Measurements from ENCODE around the gene NTNG1. TPM values are rescaled to one million over a fixed set of nuclear protein-coding genes. Genes with fewer than 3 reads are reported as not detected.

Gene NTNG1
- total RNA-seq, 1 donor from 2014 or later = 8.1 TPM

- Histone ChIP-seq H3K4me1 (ENCODE audit: insufficient read depth, low read length) (peaks cover 22% of the 10 kb centered on the region), H3K79me2 (ENCODE audit: insufficient read depth, low read length) (no peaks in the 10 kb centered on the region), H3K9me3 (ENCODE audit: insufficient read depth, low read depth, low read length) (no peaks in the 10 kb centered on the region), H3K4me2 (ENCODE audit: low read length) (no peak overlapping the region), H3K36me3 (ENCODE audit: insufficient read depth, low read length) (no peaks in the 10 kb centered on the region), H4K20me1 (ENCODE audit: insufficient read depth, low read length) (no peaks in the 10 kb centered on the region), H2AFZ (ENCODE audit: low read depth, low read length) (no peak overlapping the region), H3K4me3 (ENCODE audit: insufficient read depth, low read depth, low read length) (no peak overlapping the region), H3K27ac (ENCODE audit: low read depth, low read length) (no peak overlapping the region), H3K9ac (ENCODE audit: low read length) (no peak overlapping the region), H3K27me3 (ENCODE audit: insufficient read depth, low read length) (no peaks in the 10 kb centered on the region)
- DNase-seq (ENCODE audit: low read depth) (no peak), FAIRE-seq (no peak)
- Mint-ChIP-seq H3K27ac (ENCODE audit: unreplicated experiment) (no peak overlapping the region), H3K4me3 (ENCODE audit: unreplicated experiment) (no peak overlapping the region), H3K4me1 (ENCODE audit: low read depth, unreplicated experiment) (peaks cover 23% of the 10 kb centered on the region), H3K27me3 (ENCODE audit: low read depth, unreplicated experiment) (no peaks in the 10 kb centered on the region), H3K36me3 (ENCODE audit: low read depth, unreplicated experiment) (no peaks in the 10 kb centered on the region), H3K9me3 (ENCODE audit: unreplicated experiment) (no peaks in the 10 kb centered on the region)
- TF ChIP-seq CTCF (IDR thresholded peaks at IDR 0.05; ENCODE audit: insufficient read depth, low read depth, low read length) (no peak), EZH2 (IDR thresholded peaks at IDR 0.05; ENCODE audit: insufficient read depth, low read length) (no peak)
Measured at GRCh38 chr1:107267489-107267888, 126.7 kb downstream of the NTNG1 start.

- Histone ChIP-seq H3K79me2 (ENCODE audit: insufficient read depth, low read length) (no peaks in the 10 kb centered on the region), H3K4me2 (ENCODE audit: low read length) (no peak overlapping the region), H3K4me3 (ENCODE audit: insufficient read depth, low read depth, low read length) (no peak overlapping the region), H3K27me3 (ENCODE audit: insufficient read depth, low read length) (no peaks in the 10 kb centered on the region), H3K4me1 (ENCODE audit: insufficient read depth, low read length) (no peaks in the 10 kb centered on the region), H2AFZ (ENCODE audit: low read depth, low read length) (no peak overlapping the region), H3K27ac (ENCODE audit: low read depth, low read length) (no peak overlapping the region), H3K9me3 (ENCODE audit: insufficient read depth, low read depth, low read length) (no peaks in the 10 kb centered on the region), H3K9ac (ENCODE audit: low read length) (no peak overlapping the region), H4K20me1 (ENCODE audit: insufficient read depth, low read length) (no peaks in the 10 kb centered on the region), H3K36me3 (ENCODE audit: insufficient read depth, low read length) (no peaks in the 10 kb centered on the region)
- no peak for TF ChIP-seq CTCF (IDR thresholded peaks at IDR 0.05; ENCODE audit: insufficient read depth, low read depth, low read length)
- no peak for TF ChIP-seq EZH2 (IDR thresholded peaks at IDR 0.05; ENCODE audit: insufficient read depth, low read length)
- DNase-seq (ENCODE audit: low read depth) = no peak
- Mint-ChIP-seq H3K36me3 (ENCODE audit: low read depth, unreplicated experiment) (no peaks in the 10 kb centered on the region), H3K4me3 (ENCODE audit: unreplicated experiment) (no peak overlapping the region), H3K27me3 (ENCODE audit: low read depth, unreplicated experiment) (no peaks in the 10 kb centered on the region), H3K27ac (ENCODE audit: unreplicated experiment) (no peak overlapping the region), H3K4me1 (ENCODE audit: low read depth, unreplicated experiment) (peaks cover 12% of the 10 kb centered on the region), H3K9me3 (ENCODE audit: unreplicated experiment) (no peaks in the 10 kb centered on the region)
- FAIRE-seq = no peak
Measured at GRCh38 chr1:107272321-107272720, 131.5 kb downstream of the NTNG1 start.

GRCh38 chr1:107273515-107273914 is 132.7 kb downstream of the NTNG1 start:
- Histone ChIP-seq H3K27ac (ENCODE audit: low read depth, low read length) (no peak overlapping the region), H3K9ac (ENCODE audit: low read length) (no peak overlapping the region), H3K4me3 (ENCODE audit: insufficient read depth, low read depth, low read length) (no peak overlapping the region), H3K79me2 (ENCODE audit: insufficient read depth, low read length) (no peaks in the 10 kb centered on the region), H4K20me1 (ENCODE audit: insufficient read depth, low read length) (no peaks in the 10 kb centered on the region), H3K4me2 (ENCODE audit: low read length) (no peak overlapping the region), H2AFZ (ENCODE audit: low read depth, low read length) (no peak overlapping the region), H3K4me1 (ENCODE audit: insufficient read depth, low read length) (no peaks in the 10 kb centered on the region), H3K27me3 (ENCODE audit: insufficient read depth, low read length) (no peaks in the 10 kb centered on the region), H3K36me3 (ENCODE audit: insufficient read depth, low read length) (no peaks in the 10 kb centered on the region), H3K9me3 (ENCODE audit: insufficient read depth, low read depth, low read length) (no peaks in the 10 kb centered on the region)
- FAIRE-seq (no peak), DNase-seq (ENCODE audit: low read depth) (no peak)
- Mint-ChIP-seq H3K27me3 (ENCODE audit: low read depth, unreplicated experiment) (no peaks in the 10 kb centered on the region), H3K4me1 (ENCODE audit: low read depth, unreplicated experiment) (peaks cover 12% of the 10 kb centered on the region), H3K27ac (ENCODE audit: unreplicated experiment) (peak overlapping the region; percentile 13), H3K4me3 (ENCODE audit: unreplicated experiment) (no peak overlapping the region), H3K36me3 (ENCODE audit: low read depth, unreplicated experiment) (no peaks in the 10 kb centered on the region), H3K9me3 (ENCODE audit: unreplicated experiment) (no peaks in the 10 kb centered on the region)
- TF ChIP-seq CTCF (IDR thresholded peaks at IDR 0.05; ENCODE audit: insufficient read depth, low read depth, low read length) (no peak), EZH2 (IDR thresholded peaks at IDR 0.05; ENCODE audit: insufficient read depth, low read length) (no peak)
